Measurements from ENCODE around the gene HEATR5A. TPM values are rescaled to one million over a fixed set of nuclear protein-coding genes. Genes with fewer than 3 reads are reported as not detected.
A peak's percentile ranks its signal among the peaks of the same experiment; 100 is the strongest.

Gene HEATR5A
- total and polyA plus RNA-seq, 2 of the 13 experiments (the other 11 are each of a cell fraction or from before 2014, with no cell fraction given) = 36.4 to 105 TPM

DNA sequence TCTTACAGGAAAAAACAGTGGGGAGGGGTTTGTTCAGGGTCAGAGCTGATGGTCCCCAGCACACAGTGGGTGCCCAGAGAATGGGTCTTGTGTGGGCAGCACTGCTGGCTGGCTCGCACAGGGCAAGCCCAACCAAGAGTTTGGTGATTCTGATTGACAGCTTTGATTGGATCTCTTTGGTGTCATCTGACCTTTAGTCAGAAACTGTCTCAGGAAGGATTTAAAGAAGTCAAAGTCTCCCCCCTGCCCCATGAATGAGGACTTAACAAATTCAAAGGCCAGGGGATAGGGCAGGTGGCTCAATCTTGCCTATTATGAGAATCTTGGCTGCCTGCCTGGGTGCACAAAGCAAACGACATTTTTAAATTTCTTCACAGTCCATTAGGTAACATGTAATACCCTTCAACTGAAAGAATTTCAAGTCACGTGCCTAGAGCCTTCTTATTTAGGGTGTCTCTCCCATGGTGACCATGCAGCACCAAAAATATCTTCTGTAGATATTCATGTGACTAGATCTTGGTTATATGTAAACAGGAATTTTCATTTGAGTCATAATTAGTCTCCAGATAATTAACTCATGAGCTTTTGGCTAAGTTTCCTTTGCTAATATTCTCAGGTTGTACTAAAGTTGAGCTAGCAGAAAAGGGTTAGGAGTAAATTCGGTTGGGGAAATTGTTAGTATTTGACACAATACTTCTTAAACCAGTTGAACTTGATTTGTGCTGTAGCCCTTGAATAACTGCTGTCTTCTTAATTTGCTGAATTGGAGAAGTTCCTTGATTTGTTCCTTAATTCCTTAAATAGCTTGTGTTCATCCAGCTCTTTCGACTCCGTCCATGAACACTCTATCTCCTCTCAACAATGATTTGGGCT lies 158.3 kb downstream of the HEATR5A start (continued):
- TF ChIP-seq ZNF274 (CRISPR knock-in tag; IDR thresholded peaks at IDR 0.05) = peak; percentile 60; the same call in 1 of the 2 replicates
- peak; percentile 77 for TF ChIP-seq GMEB1 (CRISPR knock-in tag; IDR thresholded peaks at IDR 0.05; ENCODE audit: borderline replicate concordance)
- 0 out of 2 replicates have a peak, but pooled peaks have one; percentile 59 for TF ChIP-seq ATF7-NPFF (CRISPR knock-in tag; IDR thresholded peaks at IDR 0.05; ENCODE audit: low read depth)
- peak; percentile 23; the same call in 1 of the 2 replicates for TF ChIP-seq KDM2A (CRISPR knock-in tag; IDR thresholded peaks at IDR 0.05; ENCODE audit: borderline replicate concordance, low read depth)
- peak; percentile 40 for TF ChIP-seq STAT6 (CRISPR knock-in tag; IDR thresholded peaks at IDR 0.05; ENCODE audit: borderline replicate concordance)
- TF ChIP-seq STAG1 (CRISPR knock-in tag; IDR thresholded peaks at IDR 0.05) = no peak; the same call in 1 of the 2 replicates
- no peak for TF ChIP-seq GTF3A (CRISPR knock-in tag; conservative IDR thresholded peaks at IDR 0.05)
- peak; percentile 96 for TF ChIP-seq HDAC2 (CRISPR knock-in tag; IDR thresholded peaks at IDR 0.05)
- no peak for TF ChIP-seq IKZF1 (IDR thresholded peaks at IDR 0.05)
- TF ChIP-seq SSRP1 (CRISPR knock-in tag; IDR thresholded peaks at IDR 0.05) = no peak
- no peak for TF ChIP-seq NPAS2 (CRISPR knock-in tag; IDR thresholded peaks at IDR 0.05; ENCODE audit: borderline replicate concordance)
- no peak for TF ChIP-seq JDP2 (CRISPR knock-in tag; IDR thresholded peaks at IDR 0.05; ENCODE audit: borderline replicate concordance)
- TF ChIP-seq AGO2 (optimal IDR thresholded peaks at IDR 0.05; ENCODE audit: low read depth, low read length) = no peak
- no peak for TF ChIP-seq ZSCAN30 (CRISPR knock-in tag; IDR thresholded peaks at IDR 0.05)
- TF ChIP-seq ZNF616 (CRISPR knock-in tag; IDR thresholded peaks at IDR 0.05; ENCODE audit: low read depth) = no peak
- peak; percentile 85 for TF ChIP-seq ZNF331 (CRISPR knock-in tag; IDR thresholded peaks at IDR 0.05)
- TF ChIP-seq ZNF160 (CRISPR knock-in tag; IDR thresholded peaks at IDR 0.05) = no peak
- no peak for TF ChIP-seq REXO4 (CRISPR knock-in tag; IDR thresholded peaks at IDR 0.05; ENCODE audit: borderline replicate concordance)
- TF ChIP-seq ZNF563 (CRISPR knock-in tag; IDR thresholded peaks at IDR 0.05) = no peak
- TF ChIP-seq U2AF2 (IDR thresholded peaks at IDR 0.05; ENCODE audit: low read depth, low read length) = no peak
- 0 out of 2 replicates have a peak, but pooled peaks have one; percentile 41 for TF ChIP-seq ZNF263 (CRISPR knock-in tag; IDR thresholded peaks at IDR 0.05)
- TF ChIP-seq PREB (CRISPR knock-in tag; IDR thresholded peaks at IDR 0.05) = no peak
- no peak for TF ChIP-seq NFE2L2 (IDR thresholded peaks at IDR 0.05; ENCODE audit: low read length)
- no peak for TF ChIP-seq ZNF101 (CRISPR knock-in tag; IDR thresholded peaks at IDR 0.05; ENCODE audit: borderline replicate concordance, low read depth)
- peak; percentile 73 for TF ChIP-seq ASH2L (IDR thresholded peaks at IDR 0.05; ENCODE audit: insufficient read length, low read depth, low read length)
- TF ChIP-seq SOX5 (CRISPR knock-in tag; IDR thresholded peaks at IDR 0.05; ENCODE audit: borderline replicate concordance) = peak; percentile 93
